Stimulated activated naive CD8-positive, alpha-beta T cell treated with anti-CD3 and anti-CD28 coated beads, Interleukin-15, Interleukin-2, amounts not matched to agents 100 ng/mL and 50 ng/mL, for 24 hours (primary cell): ENCODE results near the gene PLAAT3.
A peak's percentile ranks its signal among the peaks of the same experiment; 100 is the strongest.
"Not testable (repeated sequence)": the region's sequence is repeated elsewhere in the genome, so short reads cannot be mapped to it uniquely, and the experiment has no call there.

Source experiments
- H3K27ac Mint-ChIP-seq: one replicate; pipeline ENCODE4 v1.8.0; 2021; ENCODE audit warnings: mild to moderate bottlenecking, mixed read lengths
- H3K27me3 Mint-ChIP-seq: one replicate; pipeline ENCODE4 v1.8.0; 2021; ENCODE audit warnings: mixed read lengths
- H3K36me3 Mint-ChIP-seq: one replicate; pipeline ENCODE4 v1.8.0; 2021; ENCODE audit warnings: low read depth, mixed read lengths
- H3K4me1 Mint-ChIP-seq: one replicate; pipeline ENCODE4 v1.8.0; 2021; ENCODE audit warnings: low read depth, mixed read lengths
- H3K4me3 Mint-ChIP-seq: one replicate; pipeline ENCODE4 v1.8.0; 2021; ENCODE audit warnings: mild to moderate bottlenecking, mixed read lengths
- H3K9me3 Mint-ChIP-seq: one replicate; pipeline ENCODE4 v1.8.0; 2021; ENCODE audit warnings: mixed read lengths

The PLAAT3 gene

GRCh38 chr11:63614136-63614671 lies at the start of gene PLAAT3:
PLAAT3 (minus strand) TSS chr11:63614433; CDS start chr11:63614014, 419 bp downstream.
- H3K4me3 Mint-ChIP-seq, result peak within 1 kb of the TSS; percentile 79
- H3K36me3 Mint-ChIP-seq, result no peaks in the 10 kb centered on the region
- H3K9me3 Mint-ChIP-seq, result no peaks in the 10 kb centered on the region
- no peak within 1 kb of the TSS for H3K27ac Mint-ChIP-seq
- H3K27me3 Mint-ChIP-seq, result no peaks in the 10 kb centered on the region
- peaks cover 34% of the 10 kb centered on the region for H3K4me1 Mint-ChIP-seq

GRCh38 chr11:63663809-63664208 lies 49.6 kb upstream of the PLAAT3 start:
- Mint-ChIP-seq H3K36me3 (no peaks in the 10 kb centered on the region), H3K27ac (no peak overlapping the region), H3K27me3 (no peaks in the 10 kb centered on the region), H3K4me1 (peaks cover 50% of the 10 kb centered on the region), H3K4me3 (no peak overlapping the region), H3K9me3 (no peaks in the 10 kb centered on the region)

GRCh38 chr11:63660972-63661371 lies 46.7 kb upstream of the PLAAT3 start:
- H3K27ac Mint-ChIP-seq, result no peak overlapping the region
- H3K4me1 Mint-ChIP-seq, result peaks cover 24% of the 10 kb centered on the region
- H3K36me3 Mint-ChIP-seq, result peaks cover 10% of the 10 kb centered on the region
- no peak overlapping the region for H3K4me3 Mint-ChIP-seq
- H3K9me3 Mint-ChIP-seq, result no peaks in the 10 kb centered on the region
- H3K27me3 Mint-ChIP-seq, result no peaks in the 10 kb centered on the region

GRCh38 chr11:63652671-63653070 lies 38.4 kb upstream of the PLAAT3 start:
- Mint-ChIP-seq H3K27me3 (no peaks in the 10 kb centered on the region), H3K27ac (no peak overlapping the region), H3K36me3 (peaks cover 32% of the 10 kb centered on the region), H3K4me3 (no peak overlapping the region), H3K4me1 (peaks cover 4% of the 10 kb centered on the region), H3K9me3 (no peaks in the 10 kb centered on the region)

- H3K27ac Mint-ChIP-seq, result no peak overlapping the region
Measured at GRCh38 chr11:63643205-63643604, 29.0 kb upstream of the PLAAT3 start.

GRCh38 chr11:63641727-63642126 lies 27.5 kb upstream of the PLAAT3 start:
- Mint-ChIP-seq H3K9me3 (no peaks in the 10 kb centered on the region), H3K27ac (peak overlapping the region; percentile 46), H3K4me3 (no peak overlapping the region), H3K27me3 (no peaks in the 10 kb centered on the region), H3K4me1 (no peaks in the 10 kb centered on the region), H3K36me3 (peaks cover 38% of the 10 kb centered on the region)

More at GRCh38 chr11:63643205-63643604, 29.0 kb upstream of the PLAAT3 start:
- Mint-ChIP-seq H3K9me3 (no peaks in the 10 kb centered on the region), H3K4me1 (no peaks in the 10 kb centered on the region), H3K4me3 (no peak overlapping the region), H3K36me3 (peaks cover 42% of the 10 kb centered on the region), H3K27me3 (no peaks in the 10 kb centered on the region)

- no peaks in the 10 kb centered on the region for H3K9me3 Mint-ChIP-seq
- H3K4me1 Mint-ChIP-seq, result no peaks in the 10 kb centered on the region
- H3K27me3 Mint-ChIP-seq, result no peaks in the 10 kb centered on the region
- no peak overlapping the region for H3K4me3 Mint-ChIP-seq
- H3K27ac Mint-ChIP-seq, result no peak overlapping the region
- H3K36me3 Mint-ChIP-seq, result peaks cover 45% of the 10 kb centered on the region
Measured at GRCh38 chr11:63639199-63639832, 25.1 kb upstream of the PLAAT3 start.

GRCh38 chr11:63638436-63638835 lies 24.2 kb upstream of the PLAAT3 start:
- not testable (repeated sequence) for H3K4me3 Mint-ChIP-seq, H3K4me1 Mint-ChIP-seq, H3K9me3 Mint-ChIP-seq, H3K27me3 Mint-ChIP-seq, H3K27ac Mint-ChIP-seq
- H3K36me3 Mint-ChIP-seq, result peaks cover 43% of the 10 kb centered on the region

- H3K4me3 Mint-ChIP-seq, result no peak overlapping the region
- H3K27ac Mint-ChIP-seq, result no peak overlapping the region
- peaks cover 14% of the 10 kb centered on the region for H3K4me1 Mint-ChIP-seq
- no peaks in the 10 kb centered on the region for H3K9me3 Mint-ChIP-seq
- H3K27me3 Mint-ChIP-seq, result no peaks in the 10 kb centered on the region
- H3K36me3 Mint-ChIP-seq, result peaks cover 42% of the 10 kb centered on the region
Measured at GRCh38 chr11:63635762-63636465, 21.7 kb upstream of the PLAAT3 start.

GRCh38 chr11:63629426-63629825 lies 15.2 kb upstream of the PLAAT3 start:
- Mint-ChIP-seq H3K27me3 (no peaks in the 10 kb centered on the region), H3K4me1 (peaks cover 28% of the 10 kb centered on the region), H3K36me3 (peaks cover 48% of the 10 kb centered on the region), H3K27ac (no peak overlapping the region), H3K9me3 (no peaks in the 10 kb centered on the region), H3K4me3 (no peak overlapping the region)

- H3K9me3 Mint-ChIP-seq, result no peaks in the 10 kb centered on the region
- H3K27me3 Mint-ChIP-seq, result no peaks in the 10 kb centered on the region
- H3K27ac Mint-ChIP-seq, result no peak overlapping the region
- peaks cover 8% of the 10 kb centered on the region for H3K36me3 Mint-ChIP-seq
- H3K4me1 Mint-ChIP-seq, result peaks cover 17% of the 10 kb centered on the region
- H3K4me3 Mint-ChIP-seq, result no peak overlapping the region
Measured at GRCh38 chr11:63623513-63624140, 9.4 kb upstream of the PLAAT3 start.

- peaks cover 8% of the 10 kb centered on the region for H3K4me1 Mint-ChIP-seq
- H3K4me3 Mint-ChIP-seq, result no peak overlapping the region
- H3K27me3 Mint-ChIP-seq, result no peaks in the 10 kb centered on the region
- H3K36me3 Mint-ChIP-seq, result no peaks in the 10 kb centered on the region
- H3K9me3 Mint-ChIP-seq, result no peaks in the 10 kb centered on the region
- no peak overlapping the region for H3K27ac Mint-ChIP-seq
Measured at GRCh38 chr11:63622323-63622722, 8.1 kb upstream of the PLAAT3 start.

GRCh38 chr11:63621071-63621470 lies 6.8 kb upstream of the PLAAT3 start:
- peaks cover 8% of the 10 kb centered on the region for H3K4me1 Mint-ChIP-seq
- H3K27ac Mint-ChIP-seq, result peak overlapping the region; percentile 55
- H3K9me3 Mint-ChIP-seq, result no peaks in the 10 kb centered on the region
- no peak overlapping the region for H3K4me3 Mint-ChIP-seq
- no peaks in the 10 kb centered on the region for H3K36me3 Mint-ChIP-seq
- no peaks in the 10 kb centered on the region for H3K27me3 Mint-ChIP-seq

- H3K4me1 Mint-ChIP-seq, result peaks cover 8% of the 10 kb centered on the region
- no peaks in the 10 kb centered on the region for H3K9me3 Mint-ChIP-seq
- no peaks in the 10 kb centered on the region for H3K27me3 Mint-ChIP-seq
- H3K36me3 Mint-ChIP-seq, result no peaks in the 10 kb centered on the region
- no peak overlapping the region for H3K4me3 Mint-ChIP-seq
- H3K27ac Mint-ChIP-seq, result no peak overlapping the region
Measured at GRCh38 chr11:63619967-63620366, 5.7 kb upstream of the PLAAT3 start.

- H3K27me3 Mint-ChIP-seq, H3K4me3 Mint-ChIP-seq, H3K27ac Mint-ChIP-seq, H3K9me3 Mint-ChIP-seq, H3K36me3 Mint-ChIP-seq: not testable (repeated sequence)
- peaks cover 21% of the 10 kb centered on the region for H3K4me1 Mint-ChIP-seq
Measured at GRCh38 chr11:63617686-63618085, 3.5 kb upstream of the PLAAT3 start.
